ENCODE measurements around the gene CHD6. TPM values are rescaled to one million over a fixed set of nuclear protein-coding genes. Genes with fewer than 3 reads are reported as not detected.

Gene CHD6
- total and polyA plus RNA-seq, 2 experiments from 2014 or later, result 12.6 to 24.9 TPM

DNA sequence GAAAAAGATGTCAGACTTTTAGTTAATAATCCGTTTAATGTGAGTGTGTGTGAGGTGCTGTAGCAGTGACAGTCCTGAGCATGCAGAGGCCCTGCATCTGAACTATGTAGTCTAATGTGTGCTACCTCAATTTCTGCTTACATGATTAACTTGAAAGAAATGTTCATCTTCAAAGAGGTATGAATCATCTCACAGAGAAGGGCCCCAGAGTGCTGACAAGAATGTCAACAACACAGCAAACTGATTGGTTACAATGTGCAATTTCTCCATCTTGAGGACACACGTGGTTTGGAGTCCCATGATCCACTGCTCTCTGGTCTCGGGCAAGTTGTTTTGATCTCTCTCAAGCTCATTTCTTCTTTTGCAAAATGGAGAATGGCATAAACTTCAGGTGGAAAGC is 189.9 kb downstream of the CHD6 start:
- peaks cover 22% of the 10 kb centered on the region for H3K4me1 ChIP-seq (ENCODE audit: insufficient read depth)
- no peaks in the 10 kb centered on the region for H3K79me2 ChIP-seq (ENCODE audit: insufficient read depth)
- H3K27ac ChIP-seq, result no peak overlapping the region
- no peaks in the 10 kb centered on the region for H4K20me1 ChIP-seq (ENCODE audit: insufficient read depth)
- peaks cover 9% of the 10 kb centered on the region for H3K36me3 ChIP-seq (ENCODE audit: low read depth)
- H3K9me3 ChIP-seq (ENCODE audit: low read depth), result no peaks in the 10 kb centered on the region
- H3F3A ChIP-seq (ENCODE audit: insufficient read depth), result no peaks in the 10 kb centered on the region; the same call in 1 of the 2 replicates
- WGBS, 2 experiments (ENCODE audit: low coverage in 1 of 2, low lambda C conversion rate in 2 of 2, missing lambda C conversion rate in 2 of 2), result 51 to 54% methylated on average over 3 of the region's 3 CpGs
- H3K9ac ChIP-seq, result no peak overlapping the region
- no peak for TF ChIP-seq EZH2 (IDR thresholded peaks at IDR 0.05; ENCODE audit: insufficient read depth, poor library complexity, severe bottlenecking)
- TF ChIP-seq EZH2phosphoT487 (IDR thresholded peaks at IDR 0.05; ENCODE audit: insufficient read depth, low read depth), result no peak
- in situ Hi-C loops (cut with MboI), result no loop called here
- no peaks in the 10 kb centered on the region for H3K27me3 ChIP-seq (replicated peaks; ENCODE audit: insufficient read depth)
- H2AFZ ChIP-seq, result no peak overlapping the region
- no peak overlapping the region for H3K4me3 ChIP-seq
- H3K4me2 ChIP-seq (ENCODE audit: unreplicated experiment), result no peak overlapping the region
- no peaks in the 10 kb centered on the region for H3K9me2 ChIP-seq (ENCODE audit: insufficient read depth)
- DNase-seq, result peak; percentile 15

DNA sequence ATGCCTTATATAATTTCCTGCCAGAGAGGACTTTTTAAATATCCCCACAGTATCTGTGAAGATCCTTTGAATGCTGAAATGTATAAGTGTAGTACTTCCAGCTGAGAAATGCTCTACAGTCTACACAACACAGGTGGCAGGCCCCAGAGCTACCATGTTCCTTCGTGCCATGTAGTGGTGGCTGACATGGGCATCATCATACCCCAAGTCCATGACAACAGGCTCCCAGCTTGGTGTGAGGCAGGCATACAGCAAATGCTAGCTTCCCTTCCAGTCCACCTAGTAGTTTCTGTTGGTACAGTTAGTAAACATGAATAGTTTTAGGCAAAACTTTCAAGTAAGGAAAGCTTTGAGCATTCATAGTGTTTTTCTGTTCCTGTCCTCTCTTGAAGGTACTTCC is 190.3 kb downstream of the CHD6 start:
- H3K9me3 ChIP-seq (ENCODE audit: low read depth), result no peaks in the 10 kb centered on the region
- peaks cover 14% of the 10 kb centered on the region for H3K36me3 ChIP-seq (ENCODE audit: low read depth)
- in situ Hi-C loops (cut with MboI), result no loop called here
- H3K27me3 ChIP-seq (replicated peaks; ENCODE audit: insufficient read depth), result no peaks in the 10 kb centered on the region
- no peak for DNase-seq
- H3K9me2 ChIP-seq (ENCODE audit: insufficient read depth), result no peaks in the 10 kb centered on the region
- H3F3A ChIP-seq (ENCODE audit: insufficient read depth), result no peaks in the 10 kb centered on the region; the same call in 1 of the 2 replicates
- no peak overlapping the region for H3K27ac ChIP-seq
- H3K79me2 ChIP-seq (ENCODE audit: insufficient read depth), result no peaks in the 10 kb centered on the region
- no peak overlapping the region for H2AFZ ChIP-seq
- H3K4me3 ChIP-seq, result no peak overlapping the region
- WGBS, 2 experiments (ENCODE audit: low coverage in 1 of 2, low lambda C conversion rate in 2 of 2, missing lambda C conversion rate in 2 of 2), result 100% methylated on average over 1 of the region's 1 CpG
- peaks cover 22% of the 10 kb centered on the region for H3K4me1 ChIP-seq (ENCODE audit: insufficient read depth)
- no peak overlapping the region for H3K4me2 ChIP-seq (ENCODE audit: unreplicated experiment)
- no peak for TF ChIP-seq EZH2phosphoT487 (IDR thresholded peaks at IDR 0.05; ENCODE audit: insufficient read depth, low read depth)
- no peak for TF ChIP-seq EZH2 (IDR thresholded peaks at IDR 0.05; ENCODE audit: insufficient read depth, poor library complexity, severe bottlenecking)
- H4K20me1 ChIP-seq (ENCODE audit: insufficient read depth), result no peaks in the 10 kb centered on the region
- H3K9ac ChIP-seq, result no peak overlapping the region

DNA sequence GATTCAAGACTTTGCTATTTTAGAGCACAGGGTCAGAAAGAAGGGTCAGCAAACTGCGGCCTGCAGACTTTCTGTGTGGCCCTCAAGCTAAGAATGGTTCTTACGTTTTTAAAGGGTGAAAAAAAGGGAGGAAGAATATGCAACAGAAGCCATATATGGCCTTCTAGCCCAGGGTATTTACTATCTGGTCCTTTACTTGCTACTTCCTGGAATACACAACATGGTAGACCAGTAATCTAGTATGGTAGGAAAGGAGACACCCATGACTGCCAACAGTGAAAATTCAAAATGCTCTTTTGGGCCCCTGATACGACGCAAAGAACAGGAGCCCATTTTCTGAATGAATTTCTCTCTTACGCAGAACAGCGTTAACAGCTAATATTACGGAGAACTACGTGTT is 191.2 kb downstream of the CHD6 start:
- Histone ChIP-seq H3K4me1 (ENCODE audit: insufficient read depth) (peaks cover 22% of the 10 kb centered on the region), H3F3A (ENCODE audit: insufficient read depth) (no peaks in the 10 kb centered on the region; the same call in 1 of the 2 replicates), H3K79me2 (ENCODE audit: insufficient read depth) (no peaks in the 10 kb centered on the region), H3K9ac (no peak overlapping the region), H3K9me3 (ENCODE audit: low read depth) (no peaks in the 10 kb centered on the region), H3K27ac (no peak overlapping the region), H3K9me2 (ENCODE audit: insufficient read depth) (no peaks in the 10 kb centered on the region), H3K4me2 (ENCODE audit: unreplicated experiment) (no peak overlapping the region), H3K36me3 (ENCODE audit: low read depth) (peaks cover 16% of the 10 kb centered on the region), H2AFZ (no peak overlapping the region), H3K27me3 (replicated peaks; ENCODE audit: insufficient read depth) (no peaks in the 10 kb centered on the region), H3K4me3 (no peak overlapping the region), H4K20me1 (ENCODE audit: insufficient read depth) (no peaks in the 10 kb centered on the region)
- in situ Hi-C loops (cut with MboI), result no loop called here
- DNase-seq, result no peak
- TF ChIP-seq EZH2 (IDR thresholded peaks at IDR 0.05; ENCODE audit: insufficient read depth, poor library complexity, severe bottlenecking) (no peak), EZH2phosphoT487 (IDR thresholded peaks at IDR 0.05; ENCODE audit: insufficient read depth, low read depth) (no peak)
- WGBS, 2 experiments (ENCODE audit: low coverage in 1 of 2, low lambda C conversion rate in 2 of 2, missing lambda C conversion rate in 2 of 2), result 96 to 98% methylated on average over 8 of the region's 8 CpGs

DNA sequence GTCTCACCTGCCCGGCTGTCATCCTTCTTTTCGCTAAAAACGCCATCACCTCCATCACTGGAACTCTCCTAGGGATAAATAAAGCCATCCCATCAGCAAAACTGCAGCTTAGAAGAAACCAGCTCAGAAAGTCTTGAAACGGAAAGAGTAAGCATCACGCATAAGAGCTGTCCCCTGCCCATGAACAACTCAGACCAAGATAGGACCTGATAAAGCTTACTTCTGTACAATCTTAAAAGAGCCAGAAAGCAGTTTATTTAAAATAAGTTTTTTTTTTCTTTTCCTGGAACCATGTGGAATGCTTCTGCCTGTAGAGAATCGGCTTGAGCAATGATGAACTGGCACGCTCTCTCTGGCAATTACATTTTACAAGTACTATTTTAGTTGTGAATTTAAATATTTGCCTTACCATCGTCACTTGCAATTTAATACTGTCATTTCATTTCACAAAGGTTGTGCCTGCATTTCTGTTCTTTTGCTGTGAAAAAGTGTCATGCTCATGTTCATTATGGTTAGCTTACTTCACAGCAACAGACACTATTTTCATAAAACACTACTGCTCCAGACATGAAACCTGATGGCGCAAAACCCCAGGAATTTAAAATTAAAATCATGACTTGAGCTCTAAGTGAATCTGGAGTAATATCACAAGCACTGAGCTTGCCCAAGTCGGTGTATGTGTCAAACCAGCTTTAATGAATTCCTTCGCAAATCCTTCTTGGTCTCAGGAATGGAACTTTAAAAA is 191.9 kb downstream of the CHD6 start:
- TF ChIP-seq EZH2phosphoT487 (IDR thresholded peaks at IDR 0.05; ENCODE audit: insufficient read depth, low read depth) (no peak), EZH2 (IDR thresholded peaks at IDR 0.05; ENCODE audit: insufficient read depth, poor library complexity, severe bottlenecking) (no peak)
- Histone ChIP-seq H3K9ac (no peak overlapping the region), H4K20me1 (ENCODE audit: insufficient read depth) (no peaks in the 10 kb centered on the region), H3F3A (ENCODE audit: insufficient read depth) (no peaks in the 10 kb centered on the region; the same call in 1 of the 2 replicates), H3K4me3 (no peak overlapping the region), H2AFZ (no peak overlapping the region), H3K4me1 (ENCODE audit: insufficient read depth) (peaks cover 22% of the 10 kb centered on the region), H3K9me3 (ENCODE audit: low read depth) (no peaks in the 10 kb centered on the region), H3K27ac (no peak overlapping the region), H3K79me2 (ENCODE audit: insufficient read depth) (no peaks in the 10 kb centered on the region), H3K27me3 (replicated peaks; ENCODE audit: insufficient read depth) (no peaks in the 10 kb centered on the region), H3K9me2 (ENCODE audit: insufficient read depth) (no peaks in the 10 kb centered on the region), H3K36me3 (ENCODE audit: low read depth) (peaks cover 20% of the 10 kb centered on the region), H3K4me2 (ENCODE audit: unreplicated experiment) (no peak overlapping the region)
- DNase-seq, result no peak
- WGBS, 2 experiments (ENCODE audit: low coverage in 1 of 2, low lambda C conversion rate in 2 of 2, missing lambda C conversion rate in 2 of 2), result 80 to 83% methylated on average over 11 of the region's 11 CpGs
- in situ Hi-C loops (cut with MboI), result no loop called here
